Measurements from ENCODE around the gene LARGE1. TPM values are rescaled to one million over a fixed set of nuclear protein-coding genes. Genes with fewer than 3 reads are reported as not detected.

Gene LARGE1
- total and polyA plus RNA-seq, 10 donors: 1.9 to 35.8 (median 22.8) TPM

- no peak for DNase-seq
- Histone ChIP-seq H3K36me3 (no peaks in the 10 kb centered on the region), H3K4me3 (no peak overlapping the region), H3K9me3 (peaks cover 0 to 6% (median 0%) of the 10 kb centered on the region in 8 donors), H3K27ac (no peak overlapping the region), H3K27me3 (replicated peaks in 1 of 7) (no peaks in the 10 kb centered on the region), H3K4me1 (peaks cover 0 to 7% (median 0%) of the 10 kb centered on the region in 6 donors)
- intact Hi-C loops (cut with DNase I; ENCODE audit: low total_unique reads): no loop called here
- TF ChIP-seq POLR2AphosphoS5 (IDR thresholded peaks at IDR 0.05): no peak
- TF ChIP-seq POLR2A (IDR thresholded peaks at IDR 0.05): no peak
- no peak for TF ChIP-seq CTCF (IDR thresholded peaks at IDR 0.05 in 8 of 11, conservative IDR thresholded peaks at IDR 0.05 in 3 of 11)
These were observed 38.5 kb upstream of the LARGE1 start for GRCh38 chr22:33958741-33959140.

GRCh38 chr22:33957086-33957485 lies 36.8 kb upstream of the LARGE1 start:
- 48 to 67% (median 56%) methylated on average over 4 of the region's 4 CpGs for WGBS, 5 donors
- Histone ChIP-seq H3K4me3 (no peak overlapping the region), H3K27ac (no peak overlapping the region), H3K4me1 (peaks cover 0 to 7% (median 0%) of the 10 kb centered on the region in 6 donors), H3K27me3 (replicated peaks in 1 of 7) (no peaks in the 10 kb centered on the region), H3K9me3 (peaks cover 0 to 6% (median 0%) of the 10 kb centered on the region in 8 donors), H3K36me3 (no peaks in the 10 kb centered on the region)
- TF ChIP-seq CTCF (IDR thresholded peaks at IDR 0.05 in 8 of 11, conservative IDR thresholded peaks at IDR 0.05 in 3 of 11): no peak
- no peak for TF ChIP-seq POLR2A (IDR thresholded peaks at IDR 0.05)
- no peak for TF ChIP-seq POLR2AphosphoS5 (IDR thresholded peaks at IDR 0.05)
- DNase-seq: no peak
- intact Hi-C loops (cut with DNase I; ENCODE audit: low total_unique reads): no loop called here

GRCh38 chr22:33952776-33953175 lies 32.5 kb upstream of the LARGE1 start:
- Histone ChIP-seq H3K4me1 (no peaks in the 10 kb centered on the region), H3K9me3 (no peaks in the 10 kb centered on the region), H3K27me3 (replicated peaks in 1 of 7) (peaks cover 0 to 5% (median 0%) of the 10 kb centered on the region in 7 donors), H3K36me3 (no peaks in the 10 kb centered on the region), H3K27ac (no peak overlapping the region), H3K4me3 (no peak overlapping the region)
- WGBS, 5 donors: 79 to 86% (median 82%) methylated on average over 4 of the region's 4 CpGs
- intact Hi-C loops (cut with DNase I; ENCODE audit: low total_unique reads): no loop called here
- DNase-seq: no peak
- TF ChIP-seq POLR2AphosphoS5 (IDR thresholded peaks at IDR 0.05) (no peak), POLR2A (IDR thresholded peaks at IDR 0.05) (no peak), CTCF (IDR thresholded peaks at IDR 0.05 in 8 of 11, conservative IDR thresholded peaks at IDR 0.05 in 3 of 11) (no peak)

- peaks cover 0 to 23% (median 11%) of the 10 kb centered on the region in 8 donors for H3K9me3 ChIP-seq
- no peaks in the 10 kb centered on the region for H3K27me3 ChIP-seq (replicated peaks in 1 of 7)
- H3K36me3 ChIP-seq: no peaks in the 10 kb centered on the region
- no peaks in the 10 kb centered on the region for H3K4me1 ChIP-seq
- TF ChIP-seq CTCF (IDR thresholded peaks at IDR 0.05 in 8 of 11, conservative IDR thresholded peaks at IDR 0.05 in 3 of 11) (no peak), POLR2AphosphoS5 (IDR thresholded peaks at IDR 0.05) (no peak), POLR2A (IDR thresholded peaks at IDR 0.05) (no peak)
- no peak overlapping the region for H3K4me3 ChIP-seq
- intact Hi-C loops (cut with DNase I; ENCODE audit: low total_unique reads): no loop called here
- no peak for DNase-seq
- no peak overlapping the region for H3K27ac ChIP-seq
- WGBS, 5 donors: 62 to 90% (median 75%) methylated on average over 5 of the region's 5 CpGs
These were observed 20.5 kb upstream of the LARGE1 start for GRCh38 chr22:33940741-33941140.
